ENCODE measurements around the gene IL1RAPL1.

- TF ChIP-seq CTCF (IDR thresholded peaks at IDR 0.05; ENCODE audit: low read depth, low read length) (no peak), MYC (IDR thresholded peaks at IDR 0.05; ENCODE audit: low read depth, low read length) (no peak), POLR2A (IDR thresholded peaks at IDR 0.05; ENCODE audit: extremely low read depth, insufficient read length) (no peak), MAX (IDR thresholded peaks at IDR 0.05; ENCODE audit: low read depth, low read length) (no peak)
Observed at GRCh38 chrX:29826742-29827141, 1239.5 kb downstream of the IL1RAPL1 start.

All from NB4 (cell line).